Heart left ventricle (tissue), 13 donors: ENCODE data around the gene BCL2L13.

ENCODE experiments used
- POLR2A ChIP-seq, 2 donors: fragments of 450-650 bp; IDR thresholded peaks; one replicate each; pipeline ENCODE4 v1.6.1; 2017; ENCODE audit warnings: antibody characterized with exemption in 2 of 2, mild to moderate bottlenecking in 2 of 2, moderate library complexity in 2 of 2
- TF ChIP-seq, protein P1 (sequence below), 12 donors: fragments of 200-600 bp; sonication (generic) in 4 of 12; IDR thresholded peaks; one replicate each; pipeline versions ENCODE4 v1.5.0 to v1.8.0; 2018 to 2022; ENCODE audit warnings: antibody characterized with exemption in 12 of 12, mild to moderate bottlenecking in 5 of 12
- donor health status: ischemic (EF 13 %, LVEDD 7.1; RV severe dilation, severe dysfunction).
- donor health status: DM: no; HTN: yes; CAD: no.
- donor health status: DM: no; HTN: no; CAD: no.
- donor health status: ischemic (EF 25% LVEDD 6.9; RV normal size, moderate dysfunction).
- donor health status: ischemic (EF 25% LVEDD 5.7; RV mildly dilated, moderate dysfunction).
- donor health status: ischemic (EF 35%, LVEDD 5.7; RV mildly dilated, moderate dysfunction).
- donor health status: nonischemic (EF 11% LVEDD 7.7; RV severe dilation, severe dysfunction).
- donor health status: DM: yes; HTN: yes; CAD: no.
- donor health status: PGD.
- donor health status: ischemic (EF 29% LVEDD 5.4; RV normal size, mild dysfunction).
- donor health status: nonischemic (EF 23%, LVEDD 6.1; RV moderate dilation, normal function).

DNA sequence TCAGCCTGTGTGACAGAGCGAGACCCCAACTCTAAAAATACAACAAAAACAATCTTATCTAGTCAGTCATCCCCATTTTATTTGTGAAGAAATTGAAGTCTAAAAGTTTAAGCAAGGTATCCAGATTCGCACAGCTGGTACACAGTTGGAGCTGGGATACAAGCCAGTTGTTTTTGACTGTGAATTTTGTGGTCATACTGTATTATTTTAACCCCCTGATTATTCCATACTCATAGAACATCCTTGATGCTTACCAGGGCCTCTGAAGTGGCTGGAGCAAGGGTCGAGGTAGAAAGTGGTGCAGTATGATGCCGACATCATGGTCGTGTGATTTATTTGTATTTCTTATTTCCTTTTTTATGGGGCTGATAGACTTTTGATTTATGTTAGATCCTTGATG, 85.7 kb downstream of the BCL2L13 start:
- TF ChIP-seq POLR2A (IDR thresholded peaks at IDR 0.05), result no peak
- TF ChIP-seq, protein P1, sequence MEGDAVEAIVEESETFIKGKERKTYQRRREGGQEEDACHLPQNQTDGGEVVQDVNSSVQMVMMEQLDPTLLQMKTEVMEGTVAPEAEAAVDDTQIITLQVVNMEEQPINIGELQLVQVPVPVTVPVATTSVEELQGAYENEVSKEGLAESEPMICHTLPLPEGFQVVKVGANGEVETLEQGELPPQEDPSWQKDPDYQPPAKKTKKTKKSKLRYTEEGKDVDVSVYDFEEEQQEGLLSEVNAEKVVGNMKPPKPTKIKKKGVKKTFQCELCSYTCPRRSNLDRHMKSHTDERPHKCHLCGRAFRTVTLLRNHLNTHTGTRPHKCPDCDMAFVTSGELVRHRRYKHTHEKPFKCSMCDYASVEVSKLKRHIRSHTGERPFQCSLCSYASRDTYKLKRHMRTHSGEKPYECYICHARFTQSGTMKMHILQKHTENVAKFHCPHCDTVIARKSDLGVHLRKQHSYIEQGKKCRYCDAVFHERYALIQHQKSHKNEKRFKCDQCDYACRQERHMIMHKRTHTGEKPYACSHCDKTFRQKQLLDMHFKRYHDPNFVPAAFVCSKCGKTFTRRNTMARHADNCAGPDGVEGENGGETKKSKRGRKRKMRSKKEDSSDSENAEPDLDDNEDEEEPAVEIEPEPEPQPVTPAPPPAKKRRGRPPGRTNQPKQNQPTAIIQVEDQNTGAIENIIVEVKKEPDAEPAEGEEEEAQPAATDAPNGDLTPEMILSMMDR (IDR thresholded peaks at IDR 0.05), result no peak
